Measurements from ENCODE around the gene RNFT2. TPM values are rescaled to one million over a fixed set of nuclear protein-coding genes. Genes with fewer than 3 reads are reported as not detected.

RNFT2 gene
- total and polyA plus RNA-seq, 7 donors, result 0.04 to 0.64 (median 0.36) TPM

DNA sequence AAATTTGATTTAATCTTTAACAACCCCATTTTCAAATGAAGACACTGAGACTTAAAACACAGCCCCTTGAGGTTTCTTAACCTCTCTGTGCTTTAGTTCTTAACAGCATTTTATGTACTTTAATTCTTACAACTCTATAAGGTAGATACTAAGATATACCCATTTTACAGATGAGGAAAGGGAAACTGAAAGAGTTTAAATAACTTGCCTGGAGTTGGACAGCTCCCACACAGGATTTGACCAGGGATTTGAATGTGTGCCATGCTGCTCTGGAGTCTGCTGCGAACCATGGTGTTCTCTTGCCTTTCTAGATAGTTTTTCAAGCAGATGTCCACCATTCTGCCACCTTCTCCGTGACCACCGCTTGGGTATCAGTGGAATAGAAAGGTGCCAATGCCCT, 28.2 kb downstream of the RNFT2 start:
- intact Hi-C loops (cut with DNase I), result no loop called here
- H3K27ac ChIP-seq, result no peak overlapping the region
- ATAC-seq (no peak), DNase-seq (no peak)
- H3K36me3 ChIP-seq (ENCODE audit: insufficient read depth in 1 of 2, low read depth in 1 of 2), result no peaks in the 10 kb centered on the region
- H3K4me3 ChIP-seq, result no peak overlapping the region
- H3K27me3 ChIP-seq (ENCODE audit: insufficient read depth in 3 of 3, low read length in 2 of 3), result no peaks in the 10 kb centered on the region
- WGBS, 3 donors, result 91 to 98% (median 95%) methylated on average over 3 of the region's 3 CpGs
- H3K4me1 ChIP-seq, result no peaks in the 10 kb centered on the region
- TF ChIP-seq, protein P1, sequence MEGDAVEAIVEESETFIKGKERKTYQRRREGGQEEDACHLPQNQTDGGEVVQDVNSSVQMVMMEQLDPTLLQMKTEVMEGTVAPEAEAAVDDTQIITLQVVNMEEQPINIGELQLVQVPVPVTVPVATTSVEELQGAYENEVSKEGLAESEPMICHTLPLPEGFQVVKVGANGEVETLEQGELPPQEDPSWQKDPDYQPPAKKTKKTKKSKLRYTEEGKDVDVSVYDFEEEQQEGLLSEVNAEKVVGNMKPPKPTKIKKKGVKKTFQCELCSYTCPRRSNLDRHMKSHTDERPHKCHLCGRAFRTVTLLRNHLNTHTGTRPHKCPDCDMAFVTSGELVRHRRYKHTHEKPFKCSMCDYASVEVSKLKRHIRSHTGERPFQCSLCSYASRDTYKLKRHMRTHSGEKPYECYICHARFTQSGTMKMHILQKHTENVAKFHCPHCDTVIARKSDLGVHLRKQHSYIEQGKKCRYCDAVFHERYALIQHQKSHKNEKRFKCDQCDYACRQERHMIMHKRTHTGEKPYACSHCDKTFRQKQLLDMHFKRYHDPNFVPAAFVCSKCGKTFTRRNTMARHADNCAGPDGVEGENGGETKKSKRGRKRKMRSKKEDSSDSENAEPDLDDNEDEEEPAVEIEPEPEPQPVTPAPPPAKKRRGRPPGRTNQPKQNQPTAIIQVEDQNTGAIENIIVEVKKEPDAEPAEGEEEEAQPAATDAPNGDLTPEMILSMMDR (IDR thresholded peaks at IDR 0.05), result no peak
- no peaks in the 10 kb centered on the region for H3K9me3 ChIP-seq

DNA sequence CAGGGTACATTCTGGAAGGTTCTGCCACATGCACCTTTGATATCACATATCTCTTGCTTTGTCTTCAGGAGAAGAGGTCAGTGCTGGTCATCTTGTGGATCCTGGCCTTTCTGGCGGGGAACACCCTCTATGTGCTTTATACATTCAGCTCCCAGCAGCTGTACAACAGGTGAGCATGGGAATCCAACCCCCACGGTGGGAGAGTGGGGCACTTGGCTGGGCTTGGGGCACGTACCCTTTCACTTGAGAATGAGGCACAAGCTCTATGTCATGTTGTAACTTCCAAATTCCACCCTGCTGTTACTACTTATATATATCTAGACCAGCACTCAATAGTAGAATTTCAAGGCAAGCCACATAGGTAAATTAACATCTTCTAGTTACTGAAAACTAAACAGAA, 28.6 kb downstream of the RNFT2 start:
- WGBS, 3 donors, result 79 to 83% (median 79%) methylated on average over 3 of the region's 3 CpGs
- ATAC-seq, result no peak
- H3K27ac ChIP-seq, result no peak overlapping the region
- H3K9me3 ChIP-seq, result no peaks in the 10 kb centered on the region
- H3K36me3 ChIP-seq (ENCODE audit: insufficient read depth in 1 of 2, low read depth in 1 of 2), result no peaks in the 10 kb centered on the region
- no peaks in the 10 kb centered on the region for H3K4me1 ChIP-seq
- H3K4me3 ChIP-seq, result no peak overlapping the region
- TF ChIP-seq, protein P1 (IDR thresholded peaks at IDR 0.05), result no peak
- intact Hi-C loops (cut with DNase I), result no loop called here
- no peak for DNase-seq
- H3K27me3 ChIP-seq (ENCODE audit: insufficient read depth in 3 of 3, low read length in 2 of 3), result no peaks in the 10 kb centered on the region

DNA sequence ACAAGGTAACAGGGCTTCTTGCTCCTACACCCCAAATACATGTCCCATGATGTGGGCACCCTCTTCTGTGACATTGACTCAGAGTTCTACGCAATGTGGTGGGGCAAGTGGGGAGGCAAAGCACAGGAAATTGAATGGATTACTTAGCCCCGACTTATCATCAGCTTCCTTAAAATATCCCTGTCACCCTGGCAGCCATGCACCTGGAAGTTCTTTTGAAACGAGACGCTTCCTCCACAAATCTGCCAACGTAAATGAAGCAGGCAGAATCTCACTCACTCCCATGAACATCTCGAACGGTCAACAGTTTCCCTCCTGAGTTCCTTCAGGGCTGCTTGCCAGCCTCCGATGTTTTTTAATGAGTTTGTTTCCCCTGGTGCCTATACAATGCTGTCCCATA, 33.5 kb downstream of the RNFT2 start:
- Histone ChIP-seq H3K27me3 (ENCODE audit: insufficient read depth in 3 of 3, low read length in 2 of 3) (no peaks in the 10 kb centered on the region), H3K27ac (no peak overlapping the region), H3K9me3 (no peaks in the 10 kb centered on the region), H3K4me3 (no peak overlapping the region), H3K4me1 (no peaks in the 10 kb centered on the region), H3K36me3 (ENCODE audit: insufficient read depth in 1 of 2, low read depth in 1 of 2) (no peaks in the 10 kb centered on the region)
- DNase-seq (no peak), ATAC-seq (no peak)
- intact Hi-C loops (cut with DNase I), result no loop called here
- WGBS, 3 donors, result 55 to 60% (median 55%) methylated on average over 8 of the region's 8 CpGs
- TF ChIP-seq, protein P1 (IDR thresholded peaks at IDR 0.05), result no peak

DNA sequence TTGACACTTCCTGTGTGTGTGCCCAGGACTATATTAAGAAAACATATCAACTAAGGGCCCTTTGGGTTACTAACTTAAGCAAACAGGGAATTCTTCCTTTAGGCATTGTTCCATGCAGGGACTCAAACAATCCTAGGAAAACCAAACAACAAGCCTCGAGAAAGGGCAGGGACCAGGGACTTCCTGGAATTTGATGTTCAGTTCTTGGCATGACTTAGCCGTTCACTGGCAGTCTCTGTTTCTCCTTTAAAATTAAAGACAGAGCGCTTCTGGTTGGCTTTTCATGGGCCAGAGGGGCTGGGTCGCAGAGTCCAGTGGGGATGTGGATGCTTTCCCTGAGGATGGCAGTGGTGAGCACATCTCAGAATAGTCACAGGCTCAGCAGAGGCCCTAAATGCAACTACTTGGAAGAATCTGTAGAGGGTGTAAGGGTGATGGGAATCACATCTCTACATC, 35.2 kb downstream of the RNFT2 start:
- intact Hi-C loops (cut with DNase I), result no loop called here
- H3K36me3 ChIP-seq (ENCODE audit: insufficient read depth in 1 of 2, low read depth in 1 of 2), result no peaks in the 10 kb centered on the region
- H3K4me3 ChIP-seq, result no peak overlapping the region
- DNase-seq, result no peak
- H3K27ac ChIP-seq, result no peak overlapping the region
- TF ChIP-seq, protein P1 (IDR thresholded peaks at IDR 0.05), result no peak
- ATAC-seq, result no peak
- 69 to 71% (median 69%) methylated on average over 4 of the region's 4 CpGs for WGBS, 3 donors
- H3K4me1 ChIP-seq, result no peaks in the 10 kb centered on the region
- H3K9me3 ChIP-seq, result no peaks in the 10 kb centered on the region
- no peaks in the 10 kb centered on the region for H3K27me3 ChIP-seq (ENCODE audit: insufficient read depth in 3 of 3, low read length in 2 of 3)

DNA sequence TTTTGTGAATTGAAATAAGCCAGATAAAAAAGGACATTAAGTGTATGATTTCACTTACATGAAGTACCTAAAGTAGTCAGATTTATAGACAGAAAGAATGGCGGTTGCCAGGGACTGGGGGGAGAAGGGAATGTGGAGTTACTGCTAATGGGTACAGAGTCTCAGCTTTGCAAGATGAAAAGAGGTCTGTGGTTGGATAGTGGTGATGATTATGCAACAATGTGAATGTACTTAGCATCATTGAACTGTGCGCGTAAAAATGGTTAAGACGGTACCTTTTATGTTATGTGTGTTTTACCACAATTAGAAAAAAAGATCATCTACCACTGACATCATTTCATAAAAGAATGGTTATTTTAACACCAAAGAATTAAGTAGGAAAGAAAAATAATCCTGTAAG, 35.9 kb downstream of the RNFT2 start:
- no peaks in the 10 kb centered on the region for H3K9me3 ChIP-seq
- ATAC-seq (no peak), DNase-seq (no peak)
- intact Hi-C loops (cut with DNase I), result no loop called here
- H3K4me1 ChIP-seq, result no peaks in the 10 kb centered on the region
- H3K4me3 ChIP-seq, result no peak overlapping the region
- 70 to 88% (median 73%) methylated on average over 4 of the region's 4 CpGs for WGBS, 3 donors
- no peak overlapping the region for H3K27ac ChIP-seq
- H3K27me3 ChIP-seq (ENCODE audit: insufficient read depth in 3 of 3, low read length in 2 of 3), result no peaks in the 10 kb centered on the region
- H3K36me3 ChIP-seq (ENCODE audit: insufficient read depth in 1 of 2, low read depth in 1 of 2), result no peaks in the 10 kb centered on the region
- TF ChIP-seq, protein P1 (IDR thresholded peaks at IDR 0.05), result no peak
